Renal pelvis (tissue), 4 donors: Measurements from ENCODE around the gene ERP44. TPM values are rescaled to one million over a fixed set of nuclear protein-coding genes. Genes with fewer than 3 reads are reported as not detected.
"Not testable (repeated sequence)": the region's sequence is repeated elsewhere in the genome, so short reads cannot be mapped to it uniquely, and the experiment has no call there.

Source experiments
- DNase-seq: peaks from one replicate; pipeline ENCODE4 v3.0.0-alpha.2; 2013
- polyA plus RNA-seq, 3 donors: library from polyadenylated mRNA; unstranded; fragments of 120-200 nt; gene quantifications; one replicate each; pipeline ENCODE4 v1.2.1, GENCODE V29; 2013; ENCODE audit not compliant: insufficient read length in 3 of 3

The ERP44 gene
- polyA plus RNA-seq, 3 donors: 30.8 to 35.8 (median 34.1) TPM

DNA sequence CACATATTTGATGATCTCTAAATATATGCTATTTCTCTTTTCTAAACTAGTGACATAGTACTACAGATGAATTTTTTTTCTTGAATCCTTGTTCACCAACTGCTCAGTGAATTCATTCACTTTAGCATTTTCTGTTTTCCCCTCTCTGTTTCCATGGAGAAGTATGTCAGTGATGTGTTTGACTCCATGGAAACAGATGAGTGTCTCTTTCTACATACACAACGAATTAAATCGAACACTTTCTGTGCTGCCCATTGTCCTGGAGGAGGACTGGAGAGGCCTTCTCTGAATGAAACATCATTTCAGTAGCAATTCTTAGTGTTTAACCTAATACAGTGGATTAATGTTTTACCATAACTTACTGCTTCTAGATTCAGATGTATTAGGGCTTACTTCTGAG, 9.8 kb upstream of the ERP44 start:
- no peak for DNase-seq

DNA sequence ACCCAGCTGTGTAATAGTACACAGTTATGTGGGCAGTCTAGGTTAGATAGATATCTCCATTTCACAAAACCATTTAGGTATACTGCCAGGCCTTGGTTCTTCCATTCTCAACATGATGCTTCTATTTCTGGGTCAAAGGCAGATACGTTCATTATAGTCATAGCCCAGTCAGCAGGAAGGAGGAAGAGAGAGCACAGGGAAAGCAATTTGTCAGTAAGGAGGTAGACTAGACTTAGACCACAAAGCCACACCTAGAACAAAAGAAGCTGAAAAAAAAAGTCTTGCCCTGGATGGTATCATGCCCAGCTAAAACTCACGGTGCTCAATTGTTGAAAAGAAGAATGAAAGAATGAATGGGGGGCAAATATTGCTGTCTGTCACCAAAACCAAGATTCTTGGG, 7.8 kb upstream of the ERP44 start:
- no peak for DNase-seq

DNA sequence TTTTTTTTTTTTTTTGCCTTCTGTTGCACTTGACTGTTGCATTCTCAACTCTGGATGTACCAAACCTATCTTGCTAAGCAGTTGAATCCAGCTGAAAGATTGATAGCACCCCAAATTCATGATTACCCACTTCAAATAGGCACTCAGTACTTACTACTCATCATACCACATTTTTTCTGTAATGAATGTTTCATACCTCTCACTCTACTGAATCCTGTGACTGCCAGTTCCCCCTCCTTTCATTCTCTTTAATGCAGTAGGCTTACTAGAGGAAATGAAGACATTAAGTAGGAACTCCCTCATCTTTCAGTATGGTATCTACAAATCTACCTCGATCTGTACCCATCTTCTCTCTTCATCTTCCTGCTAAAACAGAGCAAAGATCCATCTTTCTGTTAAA, 7.1 kb upstream of the ERP44 start:
- DNase-seq: no peak

DNA sequence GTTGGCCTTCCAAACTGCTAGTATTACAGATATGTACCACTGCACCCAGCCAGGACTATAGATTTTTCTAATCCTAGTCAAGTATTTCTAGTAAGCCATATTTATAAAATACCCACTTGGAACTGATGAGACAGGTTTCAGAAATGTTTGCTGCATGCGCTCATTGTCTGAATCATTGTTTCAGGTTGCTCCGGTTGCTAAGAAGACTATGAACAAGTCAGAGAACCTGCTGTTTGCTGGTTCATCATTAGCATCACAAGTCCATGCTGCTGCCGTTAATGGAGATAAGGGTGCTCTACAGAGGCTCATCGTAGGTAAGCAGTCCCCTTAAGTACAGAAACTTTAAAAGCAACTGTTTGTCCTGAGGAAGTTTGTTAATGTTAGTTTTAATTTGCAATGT, 5.5 kb upstream of the ERP44 start:
- DNase-seq: no peak

DNA sequence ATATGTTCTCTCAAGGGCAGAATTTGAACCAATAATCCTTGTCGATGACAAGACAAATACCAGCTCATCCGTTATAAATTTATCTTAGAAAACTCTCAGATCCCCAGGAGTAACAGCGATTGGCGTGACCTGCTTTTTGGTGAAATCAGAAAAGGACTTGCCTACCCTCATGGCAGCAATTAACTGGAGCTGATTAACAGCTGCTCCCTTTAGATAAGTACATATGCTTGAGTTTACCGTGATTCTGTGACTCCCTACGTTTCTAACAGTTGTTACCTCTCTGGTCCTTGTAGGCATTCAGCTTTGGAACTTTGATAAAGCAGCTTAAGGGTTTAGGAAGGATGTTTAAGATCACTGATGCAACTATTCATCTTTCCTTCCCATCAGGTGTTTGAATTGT, 2.8 kb upstream of the ERP44 start:
- DNase-seq: no peak

DNA sequence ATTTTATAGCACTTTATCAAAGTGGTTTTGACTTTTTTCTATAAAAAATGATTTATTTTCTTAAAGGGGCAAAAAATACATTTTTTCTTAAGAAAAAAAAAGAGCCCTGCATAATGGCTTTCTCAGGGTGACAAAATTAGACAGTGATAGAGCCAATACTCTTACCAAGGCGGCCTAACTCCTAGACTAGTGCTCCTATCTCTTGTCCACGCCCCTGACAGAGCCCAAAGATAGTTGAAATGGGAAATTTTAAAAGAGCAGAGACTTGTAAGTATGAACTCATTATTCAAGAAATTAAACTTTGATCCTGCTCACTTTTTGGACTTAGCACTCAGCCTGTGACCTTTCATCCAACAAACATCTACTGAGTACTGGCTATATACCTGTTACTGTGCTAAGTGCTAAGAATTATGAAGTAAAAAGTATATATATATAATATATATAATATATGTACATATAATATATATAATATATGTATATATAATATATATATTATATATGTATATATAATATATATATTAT, 1.4 kb upstream of the ERP44 start:
- no peak for DNase-seq

DNA sequence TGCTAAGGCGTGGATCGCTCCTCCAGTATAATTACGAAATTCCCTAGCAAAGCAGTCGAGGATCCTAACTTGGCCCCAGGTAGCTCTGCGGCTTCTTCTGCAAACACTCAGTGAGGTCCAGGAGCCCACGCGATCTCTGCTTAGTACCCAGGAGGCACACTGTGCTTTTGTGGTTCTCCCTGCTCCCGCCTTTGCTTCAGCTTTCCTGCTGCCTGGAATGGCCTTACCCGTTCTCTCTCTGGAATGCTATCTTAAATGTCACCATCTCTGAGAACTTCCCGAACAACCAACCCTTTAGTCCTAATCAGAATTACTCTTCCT, 882 bp upstream of the ERP44 start:
- no peak for DNase-seq

DNA sequence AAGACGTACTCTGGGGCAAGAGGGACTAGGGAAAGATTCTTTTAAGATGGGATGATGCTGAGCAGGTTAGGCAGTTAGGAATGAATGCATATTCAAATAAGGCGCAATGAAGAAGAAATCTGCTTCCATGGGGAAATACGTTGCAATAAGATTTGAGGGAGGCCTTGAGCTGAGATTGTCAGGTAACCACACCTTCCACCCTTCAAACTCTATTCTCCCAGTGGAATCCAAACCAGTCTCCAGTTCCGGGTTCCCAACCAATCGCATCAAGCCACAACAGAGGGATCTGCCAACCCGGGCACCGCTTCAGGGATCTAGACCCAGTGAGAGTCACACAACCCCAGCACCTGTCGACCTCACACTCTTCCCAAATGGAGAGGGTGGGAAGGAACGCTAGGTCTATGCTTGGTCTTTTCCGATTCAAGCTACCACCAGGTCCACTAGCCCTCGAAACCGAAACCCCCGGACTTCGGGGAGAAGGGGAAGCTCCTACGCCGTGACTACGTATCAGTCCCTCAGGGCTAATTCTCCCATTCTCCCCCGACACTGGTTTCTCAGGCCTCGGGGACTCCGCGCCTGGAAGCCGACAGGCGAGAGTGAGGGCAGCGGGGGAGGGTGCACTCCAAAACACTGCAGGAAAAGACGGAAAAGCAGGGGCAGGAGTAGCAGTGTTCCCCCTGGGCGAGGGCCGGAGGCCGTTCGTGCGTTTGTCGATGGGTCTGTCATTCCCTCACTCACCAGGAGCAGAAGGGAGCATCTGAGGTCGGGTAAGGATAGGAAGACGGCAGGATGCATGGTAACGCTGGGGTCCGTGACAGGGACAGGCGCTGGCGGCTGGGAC, 534 bp downstream of the ERP44 start:
- DNase-seq: peak; percentile 28

DNA sequence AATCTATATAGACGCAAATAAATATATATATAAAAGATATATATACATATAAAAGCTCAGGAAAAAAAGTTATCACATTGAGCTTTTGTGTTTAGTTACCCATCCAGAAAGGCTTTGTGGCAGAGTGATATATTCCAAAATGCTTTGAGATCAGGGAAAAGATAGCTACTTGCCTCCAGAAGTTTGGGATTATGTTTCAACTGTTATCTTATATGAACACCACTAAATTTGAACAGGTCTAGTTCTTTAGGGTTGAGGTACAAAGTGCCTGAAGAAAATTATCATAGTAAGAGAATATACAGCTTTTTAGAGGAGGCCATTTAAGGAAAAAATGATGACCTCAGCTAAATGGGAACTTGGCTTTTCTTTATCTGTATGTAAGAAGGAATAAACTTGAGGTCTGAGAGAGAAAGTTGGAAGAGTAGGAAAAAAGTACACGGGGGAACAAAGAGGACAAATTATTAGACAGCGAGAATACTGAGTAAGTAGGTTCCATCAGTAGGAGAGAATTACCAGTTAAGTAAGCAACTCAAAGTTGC, 2.4 kb downstream of the ERP44 start:
- no peak for DNase-seq

DNA sequence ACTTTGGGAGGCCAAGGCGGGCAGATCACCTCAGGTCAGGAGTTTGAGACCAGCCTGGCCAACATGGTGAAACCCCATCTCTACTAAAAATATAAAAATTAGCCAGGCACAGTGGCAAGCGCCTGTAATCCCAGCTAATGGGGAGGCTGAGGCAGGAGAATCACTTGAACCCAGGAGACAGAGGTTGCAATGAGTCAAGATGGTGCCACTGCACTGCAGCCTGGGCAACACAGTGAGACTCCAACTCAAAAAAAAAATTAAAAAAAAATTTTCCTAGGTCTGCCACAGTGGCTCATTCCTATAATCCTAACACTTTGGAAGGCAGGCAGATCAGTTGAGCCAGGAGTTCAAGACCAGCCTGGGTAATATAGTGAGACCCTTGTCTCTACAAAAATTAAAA, 4.4 kb downstream of the ERP44 start:
- not testable (repeated sequence) for DNase-seq

DNA sequence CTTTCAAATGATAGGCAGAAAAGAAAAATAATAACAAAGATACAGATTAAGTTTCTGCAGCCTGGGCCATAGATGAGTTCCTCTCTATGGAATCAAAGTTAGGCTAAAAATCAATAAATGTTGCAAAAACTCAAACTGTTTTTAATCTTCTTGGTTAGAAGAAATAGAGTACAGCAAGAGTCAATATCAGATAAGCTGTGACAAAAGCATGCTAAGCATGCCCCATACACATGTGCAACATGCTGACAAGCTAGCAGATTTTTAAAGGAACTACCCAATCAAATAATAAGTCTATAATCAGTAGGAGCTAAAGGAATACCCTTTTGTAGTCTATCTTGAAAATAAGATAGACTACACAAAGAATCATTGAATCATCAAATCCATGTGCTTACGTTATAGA, 6.7 kb downstream of the ERP44 start:
- DNase-seq: no peak

DNA sequence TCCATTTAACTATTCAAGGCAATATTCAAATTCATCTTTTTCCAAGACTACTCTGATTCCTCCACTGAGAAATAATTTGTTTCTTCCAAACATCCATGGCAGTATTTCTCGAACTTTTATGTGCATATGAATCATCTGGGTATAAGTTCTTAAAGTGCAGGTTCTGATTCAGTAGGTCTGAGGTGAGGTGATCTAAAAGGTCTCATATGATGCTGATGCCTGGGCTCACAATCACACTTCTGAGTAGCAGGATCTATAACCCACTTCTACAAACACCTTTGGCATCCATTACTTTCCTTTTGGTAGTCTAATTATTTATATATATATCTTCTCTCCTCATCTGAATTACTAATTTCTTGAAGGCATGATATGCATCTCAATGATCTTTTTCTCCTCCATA, 7.2 kb downstream of the ERP44 start:
- no peak for DNase-seq

DNA sequence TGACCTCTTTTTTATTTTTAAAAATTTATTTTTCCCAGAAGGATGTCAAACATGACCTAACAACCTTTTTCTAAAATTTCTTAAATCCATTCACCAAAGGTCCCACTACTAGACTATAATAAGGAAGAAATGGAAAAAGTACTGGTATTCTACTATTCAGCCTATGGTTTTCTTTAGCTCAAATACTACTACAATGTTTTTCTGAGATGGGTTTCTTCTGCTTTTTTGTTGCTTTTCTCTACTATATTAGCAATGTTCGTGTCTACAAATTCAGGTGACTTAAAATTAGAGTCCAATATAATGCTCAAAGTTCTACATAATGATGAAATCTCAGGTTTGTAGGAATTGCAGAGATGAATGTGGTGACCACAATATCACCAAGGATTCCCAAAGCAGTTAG, 7.9 kb downstream of the ERP44 start:
- DNase-seq: no peak

DNA sequence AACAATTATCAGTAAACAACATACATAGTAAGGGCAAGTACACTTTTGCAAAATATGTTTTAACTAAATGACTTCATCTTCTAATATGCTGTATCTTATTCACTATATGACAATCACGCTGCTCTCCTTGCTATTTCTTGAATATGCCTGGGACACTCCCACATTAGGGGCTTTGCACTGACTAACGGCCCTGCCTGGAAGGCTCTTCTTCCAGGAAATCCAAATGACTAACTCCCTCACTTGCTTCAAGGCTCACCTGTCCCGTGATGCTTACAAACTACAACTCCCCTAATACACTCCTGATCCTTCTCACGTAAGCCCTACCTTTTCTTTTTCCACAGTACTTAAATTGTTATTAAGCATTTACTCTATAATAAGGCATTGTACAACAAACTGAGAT, 10.6 kb downstream of the ERP44 start:
- no peak for DNase-seq

DNA sequence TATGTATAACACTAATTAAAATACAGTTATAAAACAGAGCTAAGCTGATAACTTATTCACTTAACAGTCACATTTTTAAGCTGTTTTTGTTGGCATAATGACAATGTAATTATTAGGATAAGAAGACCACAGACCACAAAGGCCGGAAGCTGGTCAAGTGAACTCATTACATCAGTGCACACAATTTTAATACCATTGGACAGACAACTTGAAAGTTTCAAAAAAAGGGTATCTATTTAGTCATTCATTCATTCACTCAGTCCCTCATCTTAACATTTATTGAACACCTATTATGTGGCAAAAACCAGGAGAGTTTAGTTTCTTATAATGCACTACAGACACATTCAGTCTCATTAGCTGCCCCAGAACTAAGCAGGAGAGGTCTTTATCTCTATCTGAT, 11.6 kb downstream of the ERP44 start:
- DNase-seq: no peak

DNA sequence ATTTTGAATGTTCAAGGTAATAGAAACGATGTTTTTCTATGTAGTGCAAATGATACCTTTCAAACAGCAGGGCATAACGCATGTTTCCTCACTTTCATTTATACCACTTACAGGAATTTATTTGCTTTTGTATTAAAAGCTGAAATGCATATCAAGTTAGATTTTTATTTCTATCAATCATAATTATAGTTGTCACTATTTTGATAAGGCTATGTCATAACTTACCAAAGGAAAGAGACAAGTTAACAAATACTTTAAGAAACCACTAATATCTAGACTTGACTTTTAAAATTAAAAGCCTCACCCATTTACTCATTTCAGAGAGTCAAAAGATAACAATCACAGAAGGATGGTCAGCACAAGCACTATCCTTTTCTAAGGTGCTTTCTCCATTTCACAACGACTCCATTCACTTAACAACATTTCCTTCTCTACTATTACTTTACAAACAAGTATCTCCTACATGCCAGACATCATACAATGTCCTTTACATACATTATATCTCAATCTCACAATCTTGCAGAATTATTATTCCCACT, 12.6 kb downstream of the ERP44 start:
- DNase-seq: no peak

DNA sequence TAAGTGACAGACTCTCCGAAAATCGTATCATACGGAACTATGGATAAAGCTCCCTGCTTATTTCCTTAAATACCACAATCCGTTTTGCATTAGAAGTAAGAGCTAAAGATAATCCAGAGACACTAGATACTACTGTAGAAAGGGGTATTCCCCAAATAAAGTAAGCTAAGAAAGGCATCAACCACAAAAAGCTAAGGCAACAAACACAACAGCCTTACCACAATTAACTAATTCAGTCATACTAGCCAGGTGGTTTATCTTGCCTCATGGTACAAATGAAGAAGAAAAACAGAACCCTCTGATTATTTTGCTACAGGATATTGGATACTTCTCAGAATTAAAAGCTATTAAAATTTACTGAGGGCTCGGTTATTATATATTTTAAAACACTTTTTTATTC, 14.1 kb downstream of the ERP44 start:
- DNase-seq: no peak

DNA sequence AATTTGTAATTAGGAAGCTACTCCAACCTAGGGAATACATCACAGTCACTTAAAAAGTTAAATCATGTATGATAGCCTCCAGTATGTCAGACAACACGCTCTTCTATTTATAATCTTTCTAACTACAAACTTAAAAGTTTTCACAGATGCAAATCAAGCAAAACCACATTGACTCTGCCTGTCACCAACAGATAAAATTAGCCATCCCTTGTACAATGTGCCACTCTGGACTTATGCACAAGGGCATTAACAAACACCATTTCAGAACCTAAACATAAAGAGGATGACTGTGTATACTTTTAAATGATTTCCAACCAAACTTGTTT, 14.7 kb downstream of the ERP44 start:
- no peak for DNase-seq

DNA sequence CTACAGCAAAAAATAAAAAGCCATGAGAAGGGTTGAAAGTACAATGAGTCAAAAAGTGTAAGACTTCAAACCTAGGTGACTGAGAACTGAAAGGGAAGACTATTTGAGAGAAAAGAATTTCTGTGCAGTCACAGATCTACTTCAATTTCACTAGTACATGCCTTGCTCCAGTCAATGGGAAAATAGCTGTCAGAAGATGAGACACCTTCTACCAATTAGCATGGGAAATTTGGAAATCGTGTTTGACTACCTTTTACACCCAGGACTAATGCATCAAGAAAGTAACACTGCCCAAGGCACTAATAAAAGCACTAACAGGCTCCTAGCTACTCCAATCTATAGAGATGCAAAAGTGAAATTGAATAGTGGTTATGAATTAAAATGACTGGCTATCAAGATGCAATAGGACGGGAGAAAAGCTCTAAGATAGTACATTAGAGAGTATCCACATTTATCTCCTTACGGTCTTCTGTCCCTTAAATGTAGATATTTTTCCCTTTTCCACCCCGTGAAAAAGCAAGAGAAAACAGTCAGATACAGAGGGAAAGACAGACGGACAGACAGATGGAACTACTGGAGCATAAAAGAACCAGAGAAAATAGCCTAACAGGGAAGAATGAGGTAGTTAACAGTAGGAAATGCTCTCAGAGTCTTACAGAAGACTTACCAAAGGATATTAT, 15.2 kb downstream of the ERP44 start:
- no peak for DNase-seq

DNA sequence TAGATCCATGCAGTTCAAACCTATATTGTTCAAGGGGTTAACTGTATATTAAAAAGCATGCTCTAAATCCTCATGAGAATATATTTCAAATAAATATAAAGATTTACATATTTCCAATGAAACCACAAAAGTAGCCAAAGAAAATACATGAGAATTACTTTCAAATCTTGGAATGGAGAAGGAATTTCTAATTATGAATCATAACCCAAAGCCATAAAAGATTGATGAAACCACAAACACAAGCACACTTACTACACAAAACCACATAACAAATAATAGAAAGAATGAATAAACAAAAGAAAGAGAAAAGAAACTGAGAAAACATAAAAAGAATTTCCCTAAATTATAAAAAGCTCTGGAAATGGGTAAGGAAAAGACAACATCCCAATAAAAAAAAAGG, 16.0 kb downstream of the ERP44 start:
- no peak for DNase-seq

DNA sequence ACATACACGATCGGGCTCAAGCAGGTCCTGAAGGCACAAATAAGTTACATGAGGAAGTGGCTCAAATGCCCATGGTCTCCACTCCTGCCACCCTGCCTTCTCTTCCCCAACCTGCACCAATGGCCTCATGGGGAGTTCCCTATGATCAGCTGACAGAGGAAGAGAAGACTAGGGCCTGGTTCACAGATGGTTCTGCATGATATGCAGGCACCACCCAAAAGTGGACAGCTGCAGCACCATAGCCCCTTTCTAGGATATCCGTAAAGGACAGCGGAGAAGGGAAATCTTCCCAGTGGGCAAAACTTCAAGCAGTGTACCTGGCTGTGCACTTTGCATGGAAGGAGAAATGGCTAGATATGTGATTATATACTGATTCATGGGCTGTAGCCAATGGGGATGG, 22.5 kb downstream of the ERP44 start:
- not testable (repeated sequence) for DNase-seq

DNA sequence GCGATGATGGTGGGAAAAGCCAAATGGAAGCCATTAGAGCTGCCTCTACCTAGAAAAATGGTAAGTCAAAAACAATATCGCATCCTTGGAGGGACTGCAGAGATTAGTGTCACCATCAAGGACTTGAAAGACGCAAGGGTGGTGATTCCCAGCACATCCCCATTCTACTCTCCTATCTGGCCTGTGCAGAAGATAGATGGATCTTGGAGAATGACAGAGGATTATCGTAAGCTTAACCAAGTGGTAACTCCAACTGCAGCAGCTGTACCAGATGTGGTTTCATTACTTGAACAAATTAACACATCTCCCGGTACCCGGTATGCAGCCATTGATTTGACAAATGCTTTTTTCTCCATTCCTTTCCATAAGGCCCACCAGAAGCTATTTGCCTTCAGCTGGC, 23.8 kb downstream of the ERP44 start:
- DNase-seq: no peak

DNA sequence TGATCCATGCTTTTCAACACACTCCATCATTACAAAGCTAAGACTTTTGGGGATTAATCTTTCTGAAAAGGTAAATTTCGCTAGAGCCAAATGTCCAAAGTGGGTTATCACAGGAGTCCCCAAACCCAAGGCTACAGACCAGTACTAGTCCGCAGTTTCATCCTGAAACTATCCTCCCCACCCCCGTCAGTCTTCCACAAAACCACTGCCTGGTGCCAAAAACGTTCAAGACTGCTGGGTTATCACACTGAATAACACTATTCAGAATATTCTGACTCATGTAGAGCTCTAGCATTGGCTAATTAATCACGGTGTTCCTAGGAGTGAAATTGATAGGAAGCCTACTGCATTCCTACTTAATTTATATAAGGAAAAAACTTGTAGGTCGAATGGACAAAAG, 24.7 kb downstream of the ERP44 start:
- DNase-seq: no peak
